GM21786 (cell line): ENCODE measurements around the gene CXCL10.
A peak's percentile ranks its signal among the peaks of the same experiment; 100 is the strongest.
"Not testable (repeated sequence)": the region's sequence is repeated elsewhere in the genome, so short reads cannot be mapped to it uniquely, and the experiment has no call there.

ENCODE experiments used
- ATAC-seq: cut with Tn5 transposase; IDR thresholded peaks from one replicate; pipeline ENCODE4 v1.9.1; 2021; ENCODE audit not compliant: unreplicated experiment

The CXCL10 gene

DNA sequence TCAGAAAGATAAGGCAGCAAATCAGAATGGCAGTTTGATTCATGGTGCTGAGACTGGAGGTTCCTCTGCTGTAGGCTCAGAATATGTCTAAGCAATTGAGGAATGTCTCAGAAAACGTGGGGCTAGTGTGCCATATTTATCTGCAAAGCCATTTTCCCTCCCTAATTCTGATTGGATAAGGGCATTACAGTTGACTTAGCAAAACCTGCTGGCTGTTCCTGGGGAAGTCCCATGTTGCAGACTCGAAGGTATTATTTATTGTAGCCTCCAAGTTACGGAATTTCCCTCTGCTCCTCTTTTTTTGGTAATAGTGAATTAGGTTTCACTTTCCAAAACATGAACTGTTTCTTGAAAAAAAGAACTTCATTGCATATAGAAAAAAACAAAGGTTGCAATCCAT, at the start of gene CXCL10:
Gene CXCL10 (minus strand): TSS at position 109 of the 400 bp plus-strand sequence. CDS start 66 bp downstream, at position 43.
- no peak for ATAC-seq

GRCh38 chr4:76072760-76073159, 49.5 kb upstream of the CXCL10 start:
- no peak for ATAC-seq

GRCh38 chr4:76067652-76068286, 44.5 kb upstream of the CXCL10 start:
- ATAC-seq: peak; percentile 87

- ATAC-seq: no peak
Observed at GRCh38 chr4:76066546-76066945, 43.2 kb upstream of the CXCL10 start.

DNA sequence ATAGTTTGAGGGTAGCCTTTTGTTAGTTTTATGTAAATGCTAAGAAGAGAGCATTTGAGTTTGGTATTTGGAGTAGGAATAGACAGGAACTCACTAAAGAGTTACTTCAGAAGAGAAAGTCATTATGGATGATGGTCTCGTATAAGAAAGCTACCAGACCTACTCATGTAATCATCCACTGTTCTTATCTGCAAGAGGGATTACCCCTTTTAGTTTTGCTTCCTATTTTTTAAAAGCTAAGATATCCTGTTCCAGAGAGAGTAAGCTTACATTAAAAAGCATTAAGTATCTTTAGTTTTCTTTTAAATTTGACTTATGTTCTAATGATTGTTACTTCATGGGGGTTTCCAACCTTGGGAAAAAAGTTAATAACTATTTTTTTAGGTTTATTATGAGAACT, 38.7 kb upstream of the CXCL10 start:
- ATAC-seq: peak; percentile 83

- no peak for ATAC-seq
Observed at GRCh38 chr4:76061421-76061820, 38.1 kb upstream of the CXCL10 start.

DNA sequence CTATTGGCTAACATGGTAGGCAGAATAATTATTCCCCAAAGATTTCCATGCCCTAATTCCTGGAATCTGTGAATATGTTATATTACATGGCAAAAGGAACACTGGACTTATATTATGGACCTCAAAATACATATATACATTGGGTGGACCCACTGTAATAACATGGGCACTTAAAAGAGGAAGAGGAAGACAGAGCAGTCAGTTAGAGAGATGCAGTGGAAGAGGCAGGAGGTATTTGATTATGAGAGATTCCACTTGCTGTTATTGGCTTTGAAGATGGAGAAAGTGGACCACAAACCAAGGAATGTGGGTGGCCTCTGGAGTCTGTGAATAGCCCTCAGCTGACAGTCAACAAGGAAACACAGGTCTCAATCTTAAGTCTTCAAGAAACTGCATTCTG, 37.2 kb upstream of the CXCL10 start:
- ATAC-seq: no peak

GRCh38 chr4:76059750-76060149, 36.5 kb upstream of the CXCL10 start:
- ATAC-seq: no peak

- no peak for ATAC-seq
Observed at GRCh38 chr4:76058888-76059426, 35.7 kb upstream of the CXCL10 start.

DNA sequence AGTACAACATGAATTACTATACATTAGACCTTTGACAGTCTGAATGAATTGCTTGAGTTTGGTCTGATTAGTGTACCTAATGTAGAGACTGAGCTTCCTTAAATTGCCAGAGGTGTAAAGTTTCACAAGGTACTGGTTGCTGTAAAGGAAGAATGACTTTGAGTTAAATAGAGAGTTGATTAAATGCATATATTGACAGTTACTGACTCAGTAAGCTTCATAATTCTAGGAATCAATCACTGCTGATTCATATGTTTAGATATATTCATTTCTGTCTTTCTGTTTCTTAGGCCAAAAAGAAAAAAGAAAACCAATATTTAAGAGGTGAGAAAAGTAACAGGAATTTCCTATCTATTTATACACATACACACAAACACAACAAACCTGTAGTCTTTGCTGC, 35.0 kb upstream of the CXCL10 start:
- ATAC-seq: peak; percentile 35

- ATAC-seq: no peak
Observed at GRCh38 chr4:76055421-76055820, 32.1 kb upstream of the CXCL10 start.

DNA sequence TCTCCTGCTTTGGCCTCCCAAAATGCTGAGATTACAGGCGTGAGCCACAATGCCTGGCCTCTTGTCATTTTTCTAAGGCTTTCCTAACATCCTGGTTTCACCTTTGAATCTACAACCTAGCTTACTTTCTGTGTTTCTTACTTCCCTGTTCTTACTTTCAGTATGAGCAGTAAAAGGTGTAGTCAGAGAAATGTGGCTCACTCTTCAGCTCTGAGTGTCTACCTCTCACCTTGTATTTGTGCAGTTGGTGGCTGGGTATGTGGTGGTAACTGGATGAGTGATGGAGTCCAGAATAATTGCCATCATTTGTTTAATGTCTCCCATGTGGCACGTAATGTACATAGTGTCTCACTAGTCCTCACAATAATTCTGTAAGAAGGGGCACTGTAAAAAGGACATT, 31.7 kb upstream of the CXCL10 start:
- peak; percentile 96 for ATAC-seq

- ATAC-seq: no peak
Observed at GRCh38 chr4:76053730-76054129, 30.4 kb upstream of the CXCL10 start.

- not testable (repeated sequence) for ATAC-seq
Observed at GRCh38 chr4:76050560-76051050, 27.3 kb upstream of the CXCL10 start.

DNA sequence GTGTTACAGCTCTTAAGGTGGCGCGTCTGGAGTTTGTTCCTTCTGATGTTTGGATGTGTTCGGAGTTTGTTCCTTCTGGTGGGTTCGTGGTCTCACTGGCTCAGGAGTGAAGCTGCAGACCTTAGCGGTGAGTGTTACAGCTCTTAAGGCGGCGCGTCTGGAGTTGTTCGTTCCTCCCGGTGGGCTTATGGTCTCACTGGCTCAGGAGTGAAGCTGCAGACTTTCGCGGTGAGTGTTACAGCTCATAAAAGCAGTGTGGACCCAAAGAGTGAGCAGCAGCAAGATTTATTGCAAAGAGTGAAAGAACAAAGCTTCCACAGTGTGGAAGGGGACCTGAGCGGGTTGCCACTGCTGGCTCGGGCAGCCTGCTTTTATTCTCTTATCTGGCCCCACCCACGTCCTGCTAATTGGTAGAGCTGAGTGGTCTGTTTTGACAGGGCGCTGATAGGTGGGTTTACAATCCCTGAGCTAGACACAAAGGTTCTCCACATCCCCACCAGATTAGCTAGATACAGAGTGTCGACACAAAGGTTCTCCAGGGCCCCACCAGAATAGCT, 26.6 kb upstream of the CXCL10 start:
- ATAC-seq: not testable (repeated sequence)

GRCh38 chr4:76044686-76045085, 21.4 kb upstream of the CXCL10 start:
- ATAC-seq: not testable (repeated sequence)

GRCh38 chr4:76043306-76043705, 20.0 kb upstream of the CXCL10 start:
- ATAC-seq: not testable (repeated sequence)

DNA sequence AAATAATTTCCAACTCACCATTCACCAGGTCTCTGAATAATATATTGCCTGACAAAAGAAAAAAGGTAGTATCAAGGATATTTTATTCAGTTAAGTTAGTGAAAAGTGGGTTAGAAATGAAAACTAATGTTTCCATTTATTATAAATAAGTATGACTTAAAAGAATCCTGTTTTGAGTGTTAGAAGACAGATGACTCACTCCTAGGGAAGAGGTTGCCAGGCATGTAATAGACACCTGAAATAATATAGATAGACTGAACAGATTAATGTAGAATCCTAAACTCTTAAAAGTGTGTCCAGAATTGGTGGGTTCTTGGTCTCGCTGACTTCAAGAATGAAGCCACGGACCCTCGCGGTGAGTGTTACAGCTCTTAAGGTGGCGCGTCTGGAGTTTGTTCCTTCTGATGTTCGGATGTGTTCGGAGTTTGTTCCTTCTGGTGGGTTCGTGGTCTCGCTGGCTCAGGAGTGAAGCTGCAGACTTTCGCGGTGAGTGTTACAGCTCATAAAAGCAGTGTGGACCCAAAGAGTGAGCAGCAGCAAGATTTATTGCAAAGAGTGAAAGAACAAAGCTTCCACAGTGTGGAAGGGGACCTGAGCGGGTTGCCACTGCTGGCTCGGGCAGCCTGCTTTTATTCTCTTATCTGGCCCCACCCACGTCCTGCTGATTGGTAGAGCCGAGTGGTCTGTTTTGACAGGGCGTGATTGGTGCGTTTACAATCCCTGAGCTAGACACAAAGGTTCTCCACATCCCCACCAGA, 19.1 kb upstream of the CXCL10 start:
- ATAC-seq: not testable (repeated sequence)

- ATAC-seq: no peak
Observed at GRCh38 chr4:76036855-76037254, 13.6 kb upstream of the CXCL10 start.

- no peak for ATAC-seq
Observed at GRCh38 chr4:76035799-76036380, 12.6 kb upstream of the CXCL10 start, which contains the start of gene CXCL11. CXCL11 (minus strand) TSS chr4:76036070; CDS start chr4:76035987, 83 bp downstream.

GRCh38 chr4:76035141-76035540, 11.8 kb upstream of the CXCL10 start:
- no peak for ATAC-seq
